SU-DHL-6 (cell line): ENCODE data around the gene CHI3L2.

ENCODE experiments used
- H2AFZ ChIP-seq: fragments of 200-600 bp; sonication (generic); 2 replicates; pipeline ENCODE4 v1.6.1; 2014; ENCODE audit warnings: low read depth, mild to moderate bottlenecking, moderate library complexity, mixed read lengths, antibody characterized with exemption, low read length; ENCODE audit not compliant: severe bottlenecking
- H3F3A ChIP-seq: fragments of 200-600 bp; shearing (Covaris generic); 2 replicates; pipeline ENCODE4 v1.6.0; 2016; ENCODE audit warnings: antibody characterized with exemption, mild to moderate bottlenecking; ENCODE audit not compliant: insufficient read depth
- H3K27ac ChIP-seq: fragments of 200-600 bp; sonication (generic); 2 replicates; pipeline ENCODE4 v1.5.1; 2016; ENCODE audit warnings: low read depth, mild to moderate bottlenecking, low read length, moderate library complexity, mixed read lengths
- H3K27me3 ChIP-seq: fragments of 200-600 bp; sonication (generic), shearing (Covaris generic); 2 replicates; pipeline ENCODE4 v1.6.0; 2014; ENCODE audit warnings: mild to moderate bottlenecking, low read length
- H3K36me3 ChIP-seq: fragments of 200-600 bp; sonication (generic); 2 replicates; pipeline ENCODE4 v1.6.1; 2014; ENCODE audit warnings: mild to moderate bottlenecking, low read length, mixed read lengths
- H3K4me2 ChIP-seq: fragments of 300-600, 200-600 bp; shearing (Covaris generic), sonication (generic); 2 replicates; pipeline ENCODE4 v1.6.0; 2014; ENCODE audit warnings: low read length, low read depth, mild to moderate bottlenecking; ENCODE audit not compliant: poor library complexity, severe bottlenecking
- H3K4me3 ChIP-seq: fragments of 200-600 bp; sonication (generic); 2 replicates; pipeline ENCODE4 v1.5.1; 2014; ENCODE audit warnings: antibody characterized with exemption, low read length, mild to moderate bottlenecking, mixed read lengths; ENCODE audit not compliant: insufficient read depth, poor library complexity, severe bottlenecking
- H3K79me2 ChIP-seq: fragments of 200-600 bp; sonication (generic); 2 replicates; pipeline ENCODE4 v1.6.1; 2014; ENCODE audit warnings: mild to moderate bottlenecking, low read length, moderate library complexity; ENCODE audit not compliant: insufficient read depth
- H3K9ac ChIP-seq: fragments of 200-600 bp; sonication (generic); 2 replicates; pipeline ENCODE4 v1.7.0; 2014; ENCODE audit warnings: mild to moderate bottlenecking, low read length
- H3K9me2 ChIP-seq: fragments of 200-600 bp; sonication (generic); replicated peaks from 2 replicates; pipeline ENCODE4 v1.6.1; 2014; ENCODE audit warnings: low read length; ENCODE audit not compliant: insufficient read depth
- H3K9me3 ChIP-seq: fragments of 200-600 bp; sonication (generic); 2 replicates; pipeline ENCODE4 v1.6.1; 2014; ENCODE audit warnings: low read length, mixed read lengths; ENCODE audit not compliant: insufficient read depth
- H4K20me1 ChIP-seq: fragments of 200-600 bp; sonication (generic); 2 replicates; pipeline ENCODE4 v1.6.1; 2014; ENCODE audit warnings: low read depth, mild to moderate bottlenecking, antibody characterized with exemption, low read length, moderate library complexity, mixed read lengths
- CTCF ChIP-seq: fragments of 200-600 bp; sonication (generic); IDR thresholded peaks from one replicate; pipeline ENCODE4 v1.5.1; 2017; ENCODE audit warnings: antibody characterized with exemption, mild to moderate bottlenecking, low read length, moderate library complexity; ENCODE audit not compliant: insufficient read depth, poor library complexity, severe bottlenecking
- EZH2phosphoT487 ChIP-seq: fragments of 200-600 bp; sonication (generic), shearing (Covaris generic); conservative IDR thresholded peaks from 2 replicates; pipeline ENCODE4 v1.6.1; 2018; ENCODE audit warnings: mild to moderate bottlenecking, antibody characterized with exemption, low read length, moderate library complexity, mixed read lengths

The CHI3L2 gene

DNA sequence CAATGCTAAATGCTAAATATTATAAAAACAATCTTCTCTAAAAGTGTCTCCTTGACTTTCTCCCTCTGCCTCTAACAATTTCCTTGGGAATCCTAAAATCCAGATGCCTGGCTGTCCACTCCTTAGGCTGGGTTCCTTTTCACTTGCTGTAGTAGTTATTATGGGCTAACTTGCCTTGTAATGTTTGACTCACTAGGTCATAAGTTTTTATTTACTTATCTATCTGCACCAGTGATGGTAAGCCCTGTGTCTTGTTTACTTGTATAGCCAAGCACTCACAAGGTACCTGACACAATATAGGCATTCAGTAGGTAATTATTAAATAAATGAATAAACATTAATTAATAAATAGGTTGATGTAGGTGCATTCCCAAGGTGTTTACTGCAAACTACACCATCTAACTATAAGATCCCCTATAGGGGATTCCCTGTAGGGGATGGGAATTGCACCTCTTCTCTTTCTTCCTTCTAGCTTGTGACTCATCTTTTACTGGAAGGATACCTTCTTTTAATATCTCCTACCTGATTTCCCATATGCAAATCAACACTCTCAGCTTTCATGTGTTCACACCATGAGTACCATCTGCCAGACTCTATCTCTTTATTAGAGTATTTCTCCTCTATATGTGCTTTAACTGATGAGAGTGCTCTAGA, 48.4 kb downstream of the CHI3L2 start:
- TF ChIP-seq EZH2phosphoT487 (no peak), CTCF (no peak)
- Histone ChIP-seq H3K79me2 (no peaks in the 10 kb centered on the region), H3K27ac (no peak overlapping the region), H3K4me3 (no peak overlapping the region), H4K20me1 (no peaks in the 10 kb centered on the region), H3K9ac (no peak overlapping the region), H3K9me3 (no peaks in the 10 kb centered on the region), H3K27me3 (no peaks in the 10 kb centered on the region), H3K36me3 (no peaks in the 10 kb centered on the region), H3F3A (no peaks in the 10 kb centered on the region), H3K9me2 (no peaks in the 10 kb centered on the region), H2AFZ (no peak overlapping the region), H3K4me2 (no peak overlapping the region)

- Histone ChIP-seq H4K20me1 (no peaks in the 10 kb centered on the region), H3K4me2 (no peak overlapping the region), H3K9me2 (no peaks in the 10 kb centered on the region), H3K4me3 (no peak overlapping the region), H3K9me3 (no peaks in the 10 kb centered on the region), H3K79me2 (no peaks in the 10 kb centered on the region), H2AFZ (no peak overlapping the region), H3K36me3 (no peaks in the 10 kb centered on the region), H3K27ac (no peak overlapping the region), H3K9ac (no peak overlapping the region), H3F3A (no peaks in the 10 kb centered on the region), H3K27me3 (no peaks in the 10 kb centered on the region)
- no peak for TF ChIP-seq CTCF
- TF ChIP-seq EZH2phosphoT487, result no peak
These were observed 51.6 kb downstream of the CHI3L2 start for GRCh38 chr1:111279144-111279543.

GRCh38 chr1:111280267-111280666, 52.8 kb downstream of the CHI3L2 start:
- no peaks in the 10 kb centered on the region for H3K79me2 ChIP-seq
- no peak overlapping the region for H2AFZ ChIP-seq
- H4K20me1 ChIP-seq, result no peaks in the 10 kb centered on the region
- H3F3A ChIP-seq, result no peaks in the 10 kb centered on the region
- no peak overlapping the region for H3K4me2 ChIP-seq
- H3K9me3 ChIP-seq, result no peaks in the 10 kb centered on the region
- H3K36me3 ChIP-seq, result no peaks in the 10 kb centered on the region
- no peak for TF ChIP-seq EZH2phosphoT487
- no peak for TF ChIP-seq CTCF
- H3K9me2 ChIP-seq, result no peaks in the 10 kb centered on the region
- no peak overlapping the region for H3K9ac ChIP-seq
- no peak overlapping the region for H3K4me3 ChIP-seq
- H3K27me3 ChIP-seq, result no peaks in the 10 kb centered on the region
- H3K27ac ChIP-seq, result no peak overlapping the region
